Body of pancreas (tissue), 4 donors: ENCODE measurements around the gene ATXN1.

Experiments
- CTCF ChIP-seq, 7 experiments: fragments of 450-650 bp in 4 of 7; fragments of 200-600 bp in 3 of 7; sonication (generic) in 3 of 7; IDR thresholded peaks; one replicate each; pipeline ENCODE4 v1.5.1; 2016 to 2019; ENCODE audit warnings: antibody characterized with exemption in 7 of 7
- POLR2A ChIP-seq, 3 donors: fragments of 450-650 bp; IDR thresholded peaks; one replicate each; pipeline ENCODE4 v1.6.1; 2016; ENCODE audit warnings: antibody characterized with exemption in 3 of 3, mild to moderate bottlenecking in 2 of 3

GRCh38 chr6:16252686-16253299 lies 508.5 kb downstream of the ATXN1 start:
- TF ChIP-seq CTCF (IDR thresholded peaks at IDR 0.05) (no peak), POLR2A (IDR thresholded peaks at IDR 0.05) (no peak)
